Osteoblast (primary cell): ENCODE results near the gene APC2. TPM values are rescaled to one million over a fixed set of nuclear protein-coding genes. Genes with fewer than 3 reads are reported as not detected.

ENCODE experiments used
- DNase-seq: peaks from one replicate; pipeline ENCODE4 v3.0.0; 2011; ENCODE audit warnings: low spot score, mixed read lengths; ENCODE audit not compliant: insufficient read length; ENCODE audit errors: missing footprints
- H2AFZ ChIP-seq: 2 replicates; pipeline ENCODE4 v1.6.0; 2011; ENCODE audit warnings: mild to moderate bottlenecking, low read length
- H3K27ac ChIP-seq: 2 replicates; pipeline ENCODE4 v1.5.1; 2011; ENCODE audit warnings: mild to moderate bottlenecking, low read depth, low read length, moderate library complexity
- H3K27me3 ChIP-seq: 2 replicates; pipeline ENCODE4 v1.6.0; 2012; ENCODE audit warnings: mild to moderate bottlenecking, control low read depth, inconsistent platforms, low read length, moderate library complexity; ENCODE audit not compliant: insufficient read depth
- H3K36me3 ChIP-seq: 2 replicates; pipeline ENCODE4 v1.5.1; 2011; ENCODE audit warnings: mild to moderate bottlenecking, low read length, control low read depth, moderate library complexity; ENCODE audit not compliant: insufficient read depth
- H3K4me1 ChIP-seq: 2 replicates; pipeline ENCODE4 v1.5.1; 2011; ENCODE audit warnings: mild to moderate bottlenecking, low read length, control low read depth, moderate library complexity; ENCODE audit not compliant: insufficient read depth
- H3K4me2 ChIP-seq: 2 replicates; pipeline ENCODE4 v1.6.0; 2011; ENCODE audit warnings: mild to moderate bottlenecking, low read length; ENCODE audit not compliant: insufficient read depth
- H3K4me3 ChIP-seq: fragments of 200-600 bp; sonication (generic); 3 replicates; pipeline ENCODE4 v1.5.1; 2012; ENCODE audit warnings: mild to moderate bottlenecking, low read length, inconsistent platforms; ENCODE audit not compliant: insufficient read depth
- H3K79me2 ChIP-seq: 2 replicates; pipeline ENCODE4 v1.6.0; 2012; ENCODE audit warnings: mild to moderate bottlenecking, low read length, control low read depth, inconsistent platforms; ENCODE audit not compliant: insufficient read depth
- H3K9me3 ChIP-seq: 2 replicates; pipeline ENCODE4 v1.5.1; 2011; ENCODE audit warnings: low read depth, low read length, control low read depth
- H4K20me1 ChIP-seq: 2 replicates; pipeline ENCODE4 v1.6.0; 2012; ENCODE audit warnings: mild to moderate bottlenecking, low read length, control low read depth; ENCODE audit not compliant: insufficient read depth
- CTCF ChIP-seq: IDR thresholded peaks from 2 replicates; pipeline ENCODE4 v1.5.1; 2011; ENCODE audit warnings: mild to moderate bottlenecking, low read depth, low read length, moderate library complexity; ENCODE audit errors: extremely low read depth
- total RNA-seq: library from RNA; depleted of rRNA; stranded (reverse); fragments of >200 nt; gene quantifications from 2 replicates; pipeline ENCODE4 v1.2.3, GENCODE V29; 2012

APC2 gene
- total RNA-seq, 1 donor, result 0.36 TPM

DNA sequence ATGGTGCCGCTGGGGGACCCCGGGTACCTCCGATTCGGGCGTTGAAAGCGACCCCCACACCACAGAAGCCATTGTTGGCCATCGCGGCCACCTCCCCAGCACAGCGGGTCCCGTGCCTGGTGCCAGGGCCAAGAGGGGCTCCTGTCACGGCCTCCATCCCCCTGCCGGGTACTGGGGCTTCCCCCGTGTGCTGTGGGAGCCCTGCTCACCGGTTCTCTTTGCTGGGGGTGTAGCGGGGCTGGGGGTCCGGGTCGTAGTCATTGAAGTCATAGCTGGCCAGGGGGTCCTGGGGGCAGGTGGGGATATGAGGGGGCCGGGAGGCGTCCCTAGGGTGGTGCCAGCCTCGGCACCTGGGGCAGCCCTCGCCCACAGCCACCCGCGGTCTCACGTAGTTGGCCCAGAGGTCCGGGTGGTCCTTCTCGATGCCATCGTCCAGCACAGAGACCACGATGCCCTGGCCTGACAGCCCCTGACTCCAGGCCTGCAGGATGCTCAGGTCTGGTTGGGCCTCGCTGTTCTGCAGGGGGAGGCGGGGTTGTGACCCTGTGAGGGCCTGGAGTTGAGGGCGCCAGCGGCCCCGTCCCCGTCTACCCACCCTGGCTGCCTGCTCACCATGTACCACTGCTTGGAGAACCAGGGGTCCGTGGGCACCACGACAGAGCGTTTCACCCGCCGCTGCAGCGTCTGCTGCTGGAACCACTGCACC is 37.8 kb downstream of the APC2 start:
- Histone ChIP-seq H3K27ac (no peak overlapping the region), H3K4me1 (no peaks in the 10 kb centered on the region), H2AFZ (no peak overlapping the region), H3K27me3 (peaks cover 10% of the 10 kb centered on the region), H3K4me2 (no peak overlapping the region), H3K9me3 (no peaks in the 10 kb centered on the region), H4K20me1 (no peaks in the 10 kb centered on the region), H3K79me2 (no peaks in the 10 kb centered on the region), H3K4me3 (no peak overlapping the region), H3K36me3 (no peaks in the 10 kb centered on the region)
- DNase-seq, result peak; percentile 76
- no peak for TF ChIP-seq CTCF

DNA sequence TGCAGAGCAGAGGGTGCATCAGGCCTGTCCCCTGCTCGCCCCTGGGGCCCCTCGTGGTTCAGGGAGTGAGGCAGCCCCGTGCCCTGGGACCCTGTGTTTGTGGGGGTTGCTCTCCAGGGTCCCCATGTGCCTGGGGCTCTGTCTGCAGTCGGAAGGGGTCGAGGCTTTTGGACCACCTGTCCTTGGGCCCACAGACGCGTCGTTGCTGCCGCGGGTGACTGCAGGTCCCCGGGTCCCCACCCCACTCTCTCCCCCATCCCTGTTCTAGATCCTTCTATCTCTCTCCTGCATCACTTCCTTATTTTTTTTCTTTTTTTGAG is 38.3 kb downstream of the APC2 start:
- no peaks in the 10 kb centered on the region for H3K9me3 ChIP-seq
- no peak overlapping the region for H3K27ac ChIP-seq
- no peak overlapping the region for H2AFZ ChIP-seq
- no peaks in the 10 kb centered on the region for H4K20me1 ChIP-seq
- no peaks in the 10 kb centered on the region for H3K36me3 ChIP-seq
- no peak overlapping the region for H3K4me3 ChIP-seq
- H3K79me2 ChIP-seq, result no peaks in the 10 kb centered on the region
- H3K27me3 ChIP-seq, result peaks cover 10% of the 10 kb centered on the region
- no peak overlapping the region for H3K4me2 ChIP-seq
- no peaks in the 10 kb centered on the region for H3K4me1 ChIP-seq
- no peak for TF ChIP-seq CTCF
- DNase-seq, result no peak

DNA sequence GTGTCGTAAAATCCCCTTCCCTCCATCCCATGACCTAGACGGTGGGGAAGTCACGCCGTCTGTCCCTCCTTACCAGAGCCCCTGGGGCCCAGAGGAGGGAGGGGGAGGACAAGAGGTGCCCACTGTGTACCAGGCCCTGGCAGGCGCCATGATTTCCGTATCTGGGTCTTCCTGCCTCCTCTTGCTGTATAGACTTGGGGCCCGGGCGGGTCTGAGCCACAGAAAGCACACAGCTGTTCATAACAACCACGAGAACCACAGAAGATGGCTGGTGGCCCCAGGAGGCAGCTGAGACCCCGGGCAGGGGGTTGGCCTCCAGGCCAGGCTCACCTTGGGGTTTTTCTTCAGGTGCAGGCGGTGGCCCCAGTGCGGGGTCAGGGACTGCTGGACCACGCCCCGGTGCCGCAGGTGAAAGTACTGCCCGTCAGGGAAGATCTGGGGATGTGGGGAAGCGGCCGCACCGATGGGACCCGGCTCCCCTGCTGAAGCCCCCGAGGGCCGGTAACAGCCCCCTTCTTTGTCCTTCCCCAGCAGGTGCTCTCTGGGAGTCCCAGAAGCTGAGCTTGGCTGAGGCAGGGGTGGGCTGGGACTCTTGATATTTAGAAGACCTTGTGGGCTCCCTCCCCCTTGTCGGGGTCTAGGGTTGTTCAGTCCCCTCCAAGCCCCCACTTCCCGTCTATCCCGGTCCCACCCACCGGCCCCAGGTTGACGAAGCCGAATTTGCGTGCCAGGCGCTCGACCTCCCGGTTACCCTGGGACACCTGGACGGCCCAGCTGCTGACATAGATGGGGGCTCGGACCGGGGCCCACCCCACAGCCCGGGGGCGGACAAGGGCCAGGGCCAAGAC is 39.8 kb downstream of the APC2 start:
- Histone ChIP-seq H3K9me3 (no peaks in the 10 kb centered on the region), H3K4me3 (peak overlapping the region; percentile 76), H3K36me3 (no peaks in the 10 kb centered on the region), H3K4me2 (peak overlapping the region; percentile 97), H3K79me2 (no peaks in the 10 kb centered on the region), H3K4me1 (no peaks in the 10 kb centered on the region), H3K27me3 (peaks cover 10% of the 10 kb centered on the region), H2AFZ (peak overlapping the region; percentile 99), H4K20me1 (no peaks in the 10 kb centered on the region), H3K27ac (no peak overlapping the region)
- DNase-seq, result no peak
- no peak for TF ChIP-seq CTCF
